NCI-H748 (cell line): Measurements from ENCODE around the gene ADCK2.
"Not testable (repeated sequence)": the region's sequence is repeated elsewhere in the genome, so short reads cannot be mapped to it uniquely, and the experiment has no call there.

ENCODE experiments used
- DNase-seq: peaks from one replicate; lab custom pipeline; 2025; ENCODE audit not compliant: unreplicated experiment; lab: John Stamatoyannopoulos, UW

Gene ADCK2, protein sequence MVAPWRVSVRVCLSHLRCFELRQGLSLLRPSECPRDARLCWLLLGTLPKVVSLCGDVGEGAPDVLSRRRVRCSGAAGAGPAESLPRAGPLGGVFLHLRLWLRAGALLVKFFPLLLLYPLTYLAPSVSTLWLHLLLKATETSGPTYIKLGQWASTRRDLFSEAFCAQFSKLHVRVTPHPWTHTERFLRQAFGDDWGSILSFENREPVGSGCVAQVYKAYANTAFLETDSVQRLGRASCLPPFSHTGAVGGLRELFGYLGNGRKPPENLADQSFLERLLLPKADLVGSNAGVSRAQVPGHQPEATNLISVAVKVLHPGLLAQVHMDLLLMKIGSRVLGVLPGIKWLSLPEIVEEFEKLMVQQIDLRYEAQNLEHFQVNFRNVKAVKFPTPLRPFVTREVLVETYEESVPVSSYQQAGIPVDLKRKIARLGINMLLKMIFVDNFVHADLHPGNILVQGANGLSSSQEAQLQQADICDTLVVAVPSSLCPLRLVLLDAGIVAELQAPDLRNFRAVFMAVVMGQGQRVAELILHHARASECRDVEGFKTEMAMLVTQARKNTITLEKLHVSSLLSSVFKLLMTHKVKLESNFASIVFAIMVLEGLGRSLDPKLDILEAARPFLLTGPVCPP

DNA sequence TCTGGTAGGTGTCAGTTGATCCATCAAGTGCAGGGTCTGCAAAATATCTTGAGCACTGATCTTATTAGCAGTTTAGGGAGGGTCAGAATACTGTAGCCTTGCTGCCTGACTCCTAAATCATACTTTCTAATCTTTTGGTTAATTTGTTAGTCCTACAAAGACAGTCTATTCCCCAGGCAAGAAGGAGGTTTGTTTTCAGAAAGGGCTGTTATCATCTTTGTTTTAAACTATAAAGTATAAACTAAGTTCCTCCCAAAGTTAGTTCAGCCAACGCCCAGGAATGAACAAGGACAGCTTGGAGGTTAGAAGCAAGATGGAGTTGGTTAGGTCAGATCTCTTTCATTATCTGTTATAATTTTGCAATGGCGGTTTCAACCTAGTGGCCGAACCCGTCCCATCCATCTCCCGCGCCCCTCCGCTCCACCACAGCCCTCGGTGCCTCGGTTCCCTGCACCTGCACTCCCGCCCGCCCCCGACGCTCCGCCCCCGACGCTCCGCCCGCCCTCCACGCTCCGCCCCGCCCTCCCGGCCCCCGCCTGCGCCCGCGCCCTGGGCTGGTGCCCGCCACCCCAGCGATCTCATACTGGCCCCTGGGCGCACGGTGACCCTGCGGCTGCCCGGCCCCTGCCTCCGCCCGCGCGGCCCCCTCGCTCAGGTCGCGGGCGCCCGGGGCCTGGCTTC lies at the start of gene ADCK2:
Gene ADCK2, plus strand, starts transcription at position 564 of the 681 bp plus-strand sequence. CDS start 386 bp downstream, outside the sequence.
- DNase-seq = peak; percentile 80

DNA sequence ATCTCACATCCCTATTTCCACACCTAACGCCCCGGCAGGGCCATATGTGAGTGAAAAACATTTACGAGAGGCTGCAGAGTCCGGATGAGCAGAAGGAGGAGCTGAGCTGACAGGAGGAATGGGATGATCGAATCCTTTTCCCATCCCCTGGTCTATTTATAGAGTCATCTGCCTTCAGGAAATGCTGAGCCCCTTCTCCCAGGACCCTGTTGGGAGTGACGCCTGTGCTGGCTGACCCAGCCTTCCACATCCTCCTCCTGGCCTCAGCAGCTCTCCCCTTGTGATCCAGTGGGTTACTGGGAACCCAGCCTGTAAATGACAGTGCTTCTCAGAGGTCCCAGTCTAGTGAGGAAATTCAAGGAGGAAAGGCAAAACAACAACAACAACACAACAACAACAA lies 48.8 kb upstream of the ADCK2 start:
- DNase-seq = no peak

DNA sequence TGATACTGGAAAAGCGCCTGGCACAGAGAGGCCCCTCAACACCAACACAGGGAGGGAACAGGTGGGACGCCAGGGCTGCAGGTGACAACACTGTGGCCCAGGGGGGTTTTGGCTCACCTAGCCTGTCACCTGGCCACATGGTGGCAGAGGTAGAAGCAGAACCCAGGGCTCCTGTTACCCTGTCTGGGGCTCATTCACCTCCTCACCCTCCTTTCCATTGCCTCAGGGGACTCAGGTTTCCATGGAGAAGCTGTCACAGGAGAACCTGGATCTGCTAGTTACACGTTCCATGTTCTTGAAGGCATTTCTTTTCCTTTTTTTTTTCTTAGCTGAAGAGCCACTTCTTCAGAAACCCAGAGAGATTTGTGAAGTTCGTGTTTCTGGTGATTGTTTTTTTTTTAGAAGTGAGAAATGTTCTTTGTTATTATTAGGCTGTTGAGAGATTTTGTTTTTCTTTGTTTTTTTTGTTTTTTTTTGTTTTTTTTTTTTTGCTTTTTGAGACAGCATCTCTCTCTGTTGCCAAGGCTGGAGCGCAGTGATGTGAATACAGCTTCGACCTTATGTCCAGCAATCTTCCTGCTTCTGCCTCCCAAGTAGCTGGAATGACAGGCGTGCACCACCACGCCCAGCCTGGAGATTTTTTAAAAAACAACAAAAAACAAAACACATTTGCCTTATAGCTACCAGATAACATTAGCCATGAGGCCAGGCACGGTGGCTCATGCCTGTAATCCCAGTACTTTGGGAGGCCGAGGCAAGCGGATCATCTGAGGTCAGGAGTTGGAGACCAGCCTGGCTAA lies 48.2 kb upstream of the ADCK2 start:
- no peak for DNase-seq

DNA sequence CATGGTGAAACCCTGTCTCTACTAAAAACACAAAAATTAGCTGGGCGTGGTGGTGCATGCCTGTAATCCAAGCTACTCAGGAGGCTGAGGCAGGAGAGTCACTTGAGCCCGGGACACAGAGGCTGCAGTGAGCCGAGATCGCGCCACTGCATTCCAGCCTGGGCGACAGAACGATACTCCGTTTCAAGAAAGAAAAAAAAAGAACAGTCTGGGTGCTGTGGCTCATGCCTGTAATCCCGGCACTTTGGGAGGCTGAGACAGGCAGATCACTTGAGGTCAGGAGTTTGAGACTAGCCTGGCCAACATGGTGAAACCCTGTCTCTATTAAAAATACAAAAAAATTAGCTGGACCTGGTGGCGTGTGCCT lies 47.6 kb upstream of the ADCK2 start:
- not testable (repeated sequence) for DNase-seq

DNA sequence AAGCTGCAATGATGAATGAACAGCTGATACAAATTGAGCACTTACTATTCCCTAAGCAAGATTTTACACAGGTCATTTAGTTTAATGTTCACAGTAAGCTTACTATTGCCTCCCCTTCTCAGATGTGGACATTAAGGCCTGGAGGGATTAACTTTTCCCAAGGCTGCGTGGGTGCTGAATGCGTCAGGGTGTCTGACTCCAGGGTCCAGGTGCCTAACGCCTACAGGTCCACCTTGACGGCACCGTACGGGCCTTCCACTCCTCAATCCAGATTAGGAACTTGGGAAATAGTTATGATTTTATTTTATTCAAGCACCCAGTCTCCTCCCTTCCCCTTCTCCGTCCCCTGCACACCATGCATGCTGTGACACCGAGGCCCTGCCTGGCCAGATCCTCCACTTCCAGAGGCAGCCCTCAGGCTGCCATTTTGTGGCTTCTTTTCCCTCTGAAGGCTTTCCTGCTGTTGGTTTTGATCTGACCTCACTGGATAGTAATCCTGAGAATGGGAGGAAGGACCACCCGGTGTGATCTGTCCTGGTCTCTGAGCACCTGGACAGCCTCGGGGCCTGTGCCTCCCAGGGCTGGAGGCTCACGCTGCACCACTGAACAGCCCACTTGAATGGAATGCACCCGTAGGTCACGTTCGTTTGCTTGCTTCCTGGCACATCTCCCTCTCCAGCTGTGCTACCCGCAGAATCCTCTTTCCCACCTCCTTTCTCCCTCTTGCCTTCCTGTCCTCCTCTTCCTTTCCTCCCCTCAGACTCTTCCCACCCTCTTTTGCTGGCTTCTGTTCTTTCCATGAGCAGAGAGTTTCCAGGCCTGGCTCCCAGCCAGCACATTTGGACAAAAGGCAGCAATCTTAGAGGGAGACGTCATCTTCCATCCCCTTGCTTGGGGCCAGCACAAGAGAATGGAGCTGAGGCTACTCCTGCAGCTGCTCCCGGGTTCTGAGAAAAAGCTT lies 46.6 kb upstream of the ADCK2 start:
- peak; percentile 62 for DNase-seq

DNA sequence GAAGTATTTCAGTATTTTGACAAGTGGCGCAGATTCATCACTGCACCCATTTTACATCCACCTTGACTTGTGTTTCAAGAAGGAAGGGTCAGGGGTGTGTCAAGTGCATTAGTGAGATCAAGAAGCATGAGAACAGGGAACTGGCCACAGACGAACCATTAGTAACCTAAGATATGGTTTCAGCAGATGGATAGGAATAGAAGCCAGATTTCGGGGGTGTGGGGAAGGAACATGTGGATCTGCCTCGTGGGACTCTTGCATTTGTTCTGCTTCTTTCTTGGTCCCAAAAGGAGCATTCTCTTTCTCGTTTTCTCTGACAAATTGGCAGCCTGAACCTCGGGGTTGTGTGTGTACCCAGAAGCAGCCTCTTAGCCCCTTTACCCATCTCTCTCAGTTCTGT lies 41.7 kb upstream of the ADCK2 start:
- no peak for DNase-seq

DNA sequence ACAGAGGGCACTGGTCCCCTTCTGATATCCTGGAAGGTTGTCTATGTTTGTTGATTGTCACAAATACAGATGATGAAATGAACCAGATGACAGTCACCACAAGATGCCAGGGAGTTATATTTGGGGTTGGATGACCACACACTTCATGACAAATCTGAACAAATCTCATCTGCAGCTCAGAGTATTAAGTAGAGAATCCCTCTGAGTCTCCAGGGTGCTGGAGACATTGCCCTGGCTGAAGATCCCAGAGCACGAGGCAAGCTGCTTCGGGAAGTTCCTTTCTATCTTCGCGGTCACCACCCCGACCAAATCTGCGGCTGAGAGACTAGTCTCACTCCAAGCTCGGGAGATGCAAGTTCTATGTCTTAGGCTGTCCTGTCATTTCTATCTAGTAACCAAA lies 41.1 kb upstream of the ADCK2 start:
- no peak for DNase-seq

DNA sequence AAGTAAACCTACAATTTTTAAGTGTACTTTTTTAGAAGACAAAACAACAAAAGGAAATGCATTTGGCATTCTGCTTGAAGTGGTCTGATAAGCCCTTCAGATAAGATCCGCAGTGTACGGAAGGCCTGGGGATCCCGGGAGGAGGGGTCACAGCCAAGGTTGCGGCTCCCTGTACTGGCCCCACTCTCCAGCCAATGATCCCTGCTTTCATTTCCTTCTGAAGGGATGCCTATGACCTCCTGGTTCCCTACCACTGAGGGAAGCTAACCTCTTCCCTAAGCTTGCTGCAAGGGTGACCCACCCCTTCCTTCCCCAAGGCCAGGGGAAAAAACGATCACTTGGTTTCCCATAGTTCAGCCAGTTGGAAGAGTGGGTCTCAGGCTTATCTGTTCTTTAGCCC lies 37.4 kb upstream of the ADCK2 start:
- DNase-seq = no peak

DNA sequence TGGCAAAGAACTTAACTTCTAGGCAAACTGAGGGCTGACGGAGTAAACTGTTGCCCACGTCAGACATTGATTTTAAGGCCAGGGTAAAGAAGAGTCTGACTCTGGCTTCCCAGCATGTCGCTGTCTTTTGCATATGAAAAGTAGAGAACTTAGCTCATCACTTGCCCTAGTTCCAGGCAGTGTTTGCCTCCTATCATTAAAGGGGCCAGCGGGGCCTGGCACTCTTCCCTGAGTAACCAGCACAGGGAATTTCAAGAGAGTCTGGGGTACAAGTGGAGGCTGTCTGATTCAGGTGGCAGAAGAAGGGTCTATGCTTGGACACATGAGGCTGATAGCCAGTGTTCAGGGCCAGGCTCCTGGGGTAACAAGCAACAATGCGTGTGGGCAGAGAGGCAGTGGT lies 36.9 kb upstream of the ADCK2 start:
- no peak for DNase-seq

DNA sequence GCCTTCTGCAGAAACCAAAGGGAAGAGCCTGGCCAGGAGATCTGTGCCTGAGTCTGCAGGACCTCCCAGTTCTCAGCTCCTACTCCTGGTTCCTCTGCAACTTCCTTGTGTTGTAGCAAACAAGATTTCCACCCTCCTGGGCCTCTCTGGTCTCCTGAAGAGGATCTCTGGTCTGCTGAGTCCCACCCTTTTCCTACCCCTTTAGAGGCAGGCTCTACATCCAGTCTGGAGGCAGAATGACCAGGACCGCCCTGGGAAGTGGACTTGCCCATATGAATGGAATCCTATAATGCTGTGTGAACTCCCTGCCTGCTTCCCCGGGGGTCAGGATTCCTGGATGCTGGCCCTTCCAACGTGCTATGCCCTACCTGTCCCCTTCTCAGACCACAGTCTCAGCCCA lies 35.3 kb upstream of the ADCK2 start:
- DNase-seq = no peak

DNA sequence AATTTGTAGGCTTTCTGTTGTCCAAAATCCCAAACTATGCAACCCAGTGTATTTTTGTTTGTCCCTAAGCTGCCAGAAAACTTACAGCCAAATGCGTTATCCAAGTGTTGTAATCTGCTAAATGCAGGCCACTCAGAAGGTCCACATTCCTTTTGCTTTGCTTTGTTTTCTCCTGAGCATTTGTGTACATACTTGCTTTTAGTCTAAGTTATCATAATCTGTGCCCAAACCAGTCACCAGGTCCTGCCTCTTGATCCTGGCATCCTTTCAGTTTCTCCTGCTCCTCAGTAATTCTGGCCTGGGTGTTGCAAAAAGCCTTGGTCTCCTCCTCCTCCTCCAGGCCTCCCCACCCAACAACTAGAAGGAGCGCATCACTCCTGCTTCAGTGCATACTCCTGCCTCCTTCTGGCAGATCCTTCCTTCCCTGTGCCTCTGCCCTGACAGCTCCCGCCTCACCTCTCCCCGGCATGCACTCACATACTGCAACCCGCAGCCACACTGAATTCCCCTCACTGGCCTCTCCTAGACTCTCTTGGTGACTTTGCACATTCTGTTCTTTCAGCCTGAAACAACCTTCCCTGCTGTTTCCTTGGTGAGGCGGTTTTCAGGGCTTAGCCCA lies 34.5 kb upstream of the ADCK2 start:
- DNase-seq = no peak

DNA sequence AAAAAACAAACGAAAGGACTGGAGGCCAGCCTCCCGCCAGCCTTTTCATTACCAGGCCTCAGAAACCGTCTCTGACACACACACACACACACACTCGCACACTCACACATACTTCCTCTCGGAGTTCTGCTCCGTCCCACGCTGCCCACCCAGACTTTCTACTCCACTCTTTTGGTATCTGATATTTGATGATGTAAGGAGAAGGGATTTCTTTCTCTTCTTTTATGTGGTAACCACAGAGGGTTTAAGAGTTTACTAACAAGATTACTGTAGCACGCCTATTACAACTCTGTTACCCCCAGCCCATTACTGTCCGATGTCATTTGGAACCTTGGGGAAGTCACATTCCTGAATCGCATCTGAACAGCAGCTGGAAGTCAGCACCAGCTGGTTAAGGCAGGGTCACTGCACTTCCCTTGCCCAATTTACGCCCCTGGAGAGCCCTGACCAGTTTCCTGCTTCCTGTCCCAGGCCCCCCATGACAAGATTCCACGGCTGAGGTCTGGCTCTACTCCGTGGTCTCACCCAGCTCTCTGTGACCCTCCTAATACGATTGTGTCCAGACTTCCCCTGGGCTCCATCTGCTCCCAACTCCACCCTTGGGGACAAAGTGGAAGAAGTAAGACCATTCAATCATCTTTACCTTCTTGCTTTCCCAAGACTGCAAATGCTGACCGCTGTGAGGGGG lies 33.2 kb upstream of the ADCK2 start:
- peak; percentile 42 for DNase-seq

DNA sequence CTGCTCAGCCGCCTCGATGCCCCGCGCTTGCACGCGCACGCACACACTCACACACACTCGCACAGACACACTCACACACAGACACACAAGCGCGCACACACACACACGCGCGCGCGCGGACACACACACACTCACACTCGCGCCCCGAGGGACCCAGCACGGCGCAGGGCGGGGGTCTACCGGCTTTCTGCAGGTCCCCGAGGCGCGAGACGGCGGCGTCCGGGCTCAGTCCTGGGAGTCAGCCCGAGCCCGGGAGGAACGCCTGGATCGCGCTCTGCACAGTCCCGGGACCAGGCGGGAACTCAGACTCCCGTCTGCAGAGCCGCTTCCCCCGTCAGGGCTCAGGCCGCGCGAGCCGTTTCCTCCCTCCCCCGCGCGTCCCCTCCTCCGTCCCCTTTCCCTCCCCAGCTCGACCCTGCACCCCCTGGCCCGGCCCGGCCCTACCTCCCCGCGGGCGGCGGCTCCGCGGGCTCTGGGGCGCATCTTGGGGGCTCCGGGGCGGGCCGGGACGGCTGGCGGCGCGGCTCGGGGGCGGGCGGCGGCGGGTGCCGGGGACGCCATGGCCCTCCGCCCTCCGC lies 32.6 kb upstream of the ADCK2 start:
- peak; percentile 63 for DNase-seq

DNA sequence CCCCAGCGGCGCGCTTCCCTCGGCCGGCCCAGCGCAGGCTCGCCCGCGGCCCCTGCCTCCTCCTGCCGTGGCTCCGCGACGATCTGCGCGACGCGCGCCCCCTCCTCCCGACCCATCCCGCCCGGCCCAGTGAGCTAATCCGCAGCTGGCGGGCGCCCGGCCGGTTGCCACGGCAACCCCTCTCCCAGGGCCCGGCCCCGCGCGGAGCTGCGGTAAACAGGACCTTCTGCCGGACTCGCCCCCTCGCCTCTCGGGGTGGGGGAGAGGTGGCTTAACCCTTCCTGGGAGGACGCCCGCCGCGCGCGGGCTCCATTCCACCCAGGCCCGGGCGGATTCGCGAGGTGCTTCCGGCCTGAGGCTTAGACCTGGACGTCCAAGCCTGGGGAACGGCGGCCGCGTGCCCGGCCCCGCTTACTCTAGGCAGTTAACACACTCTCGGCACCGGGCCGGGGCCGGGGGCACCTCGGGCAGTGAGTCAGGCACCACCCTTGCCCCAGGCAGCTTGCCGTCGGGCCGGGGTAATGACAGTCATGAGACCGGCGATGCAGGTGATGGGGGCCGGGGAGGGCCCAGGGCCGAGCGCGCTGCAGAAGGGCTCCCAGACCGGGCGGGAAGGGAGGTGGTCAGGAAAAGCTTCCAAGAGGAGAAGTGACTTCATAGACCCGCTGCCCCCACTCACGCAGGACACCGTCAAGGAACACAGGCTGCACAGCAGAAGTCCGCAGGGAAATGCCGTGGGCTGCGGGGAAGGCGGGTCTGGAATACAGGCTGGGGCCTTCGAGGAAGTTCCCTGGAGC lies 31.8 kb upstream of the ADCK2 start, which contains the start of gene DENND2A:
Gene DENND2A, minus strand, starts transcription at position 87 of the 797 bp plus-strand sequence. CDS start 38,416 bp downstream, outside the sequence.
- DNase-seq = peak; percentile 93

DNA sequence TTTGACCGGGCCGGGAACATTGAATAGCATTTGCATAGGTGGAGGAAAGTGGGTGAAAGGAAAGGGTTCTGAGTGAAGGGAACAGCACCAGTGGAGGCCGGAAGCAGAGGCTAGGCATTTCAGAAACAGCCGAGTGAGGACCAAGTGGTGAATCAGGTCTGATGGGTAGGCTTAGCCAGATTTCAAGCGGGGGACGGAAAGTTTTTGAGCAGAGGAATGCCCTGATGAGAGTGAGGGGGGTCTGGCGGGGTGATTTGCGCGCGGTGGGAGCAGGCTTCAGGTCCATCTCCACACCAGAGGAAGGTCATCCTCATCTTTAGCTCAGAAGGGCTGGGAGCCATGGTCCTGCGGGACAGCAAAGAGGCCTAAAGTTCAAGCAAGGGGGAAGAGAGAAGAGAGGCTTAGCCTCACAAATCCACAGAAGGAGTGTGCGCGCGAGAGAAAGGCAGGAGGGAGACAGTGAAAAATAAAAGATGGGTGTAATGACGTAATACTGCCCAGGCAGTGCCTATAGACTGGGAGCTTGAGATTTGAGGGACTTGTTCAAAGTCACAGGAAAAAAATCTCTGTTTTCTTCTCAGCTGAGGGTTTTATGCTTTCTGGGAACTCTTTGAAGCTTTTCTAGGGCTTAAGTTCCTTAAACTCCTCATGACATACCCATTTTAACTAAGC lies 31.1 kb upstream of the ADCK2 start:
- DNase-seq = no peak

DNA sequence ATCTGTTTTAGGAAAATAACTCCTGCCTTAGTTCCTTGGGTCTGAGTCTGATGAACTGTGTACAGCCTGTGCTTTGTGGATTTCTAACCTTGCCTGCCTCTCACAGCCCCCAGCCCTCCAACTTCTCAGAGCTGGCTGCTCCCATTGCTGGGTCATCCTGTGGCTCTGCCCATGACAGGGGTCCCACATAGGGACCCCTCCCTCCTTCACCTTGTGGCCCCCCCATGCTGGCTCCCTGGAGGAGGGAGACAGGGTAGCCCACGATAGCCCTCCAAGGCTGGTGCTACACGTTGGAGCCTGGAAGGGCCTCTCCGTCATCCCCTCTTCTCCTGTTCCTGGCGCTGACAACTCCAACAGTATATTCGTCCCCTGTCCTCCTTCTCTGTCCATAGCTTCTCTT lies 29.3 kb upstream of the ADCK2 start:
- no peak for DNase-seq

DNA sequence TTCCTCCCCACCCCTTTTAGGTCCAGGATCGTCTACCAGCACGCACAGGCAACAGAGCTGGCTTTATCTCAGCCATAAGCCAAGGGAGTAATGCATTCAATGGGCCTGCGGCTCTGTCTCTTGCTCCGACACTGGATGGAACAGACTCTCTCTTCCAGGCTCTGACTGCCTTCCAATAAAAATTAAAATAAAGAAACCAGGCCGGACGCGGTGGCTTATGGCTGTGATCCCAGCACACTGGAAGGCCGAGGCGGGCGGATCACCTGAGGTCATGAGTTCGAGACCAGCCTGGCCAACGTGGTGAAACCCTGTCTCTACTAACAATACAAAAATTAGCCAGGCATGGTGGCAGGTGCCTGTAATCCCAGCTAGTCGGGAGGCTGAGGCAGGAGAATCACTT lies 28.0 kb upstream of the ADCK2 start:
- DNase-seq = not testable (repeated sequence)
